ENCODE measurements around the gene CHTF8.

CHTF8 gene

DNA sequence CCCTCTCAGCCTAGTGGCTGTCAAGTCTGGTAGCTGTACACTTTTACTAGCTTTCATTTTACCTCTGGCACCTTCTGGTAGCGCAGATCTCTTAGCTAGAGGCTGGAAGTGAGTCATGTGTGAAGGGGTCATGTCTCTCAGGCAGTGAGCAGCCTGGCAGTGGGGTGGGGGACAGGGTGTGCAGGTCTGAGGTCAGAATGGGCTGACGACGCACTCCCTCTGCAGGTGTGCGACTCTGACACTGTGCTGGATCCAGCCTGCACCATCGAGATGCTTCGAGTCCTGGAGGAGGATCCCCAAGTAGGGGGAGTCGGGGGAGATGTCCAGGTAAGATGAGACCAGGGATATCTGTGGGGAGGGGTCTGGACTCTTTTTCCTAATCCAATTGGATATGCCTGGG lies 19.2 kb downstream of the CHTF8 start:
- DNase-seq (ENCODE audit: low read depth, low spot score): no peak

DNA sequence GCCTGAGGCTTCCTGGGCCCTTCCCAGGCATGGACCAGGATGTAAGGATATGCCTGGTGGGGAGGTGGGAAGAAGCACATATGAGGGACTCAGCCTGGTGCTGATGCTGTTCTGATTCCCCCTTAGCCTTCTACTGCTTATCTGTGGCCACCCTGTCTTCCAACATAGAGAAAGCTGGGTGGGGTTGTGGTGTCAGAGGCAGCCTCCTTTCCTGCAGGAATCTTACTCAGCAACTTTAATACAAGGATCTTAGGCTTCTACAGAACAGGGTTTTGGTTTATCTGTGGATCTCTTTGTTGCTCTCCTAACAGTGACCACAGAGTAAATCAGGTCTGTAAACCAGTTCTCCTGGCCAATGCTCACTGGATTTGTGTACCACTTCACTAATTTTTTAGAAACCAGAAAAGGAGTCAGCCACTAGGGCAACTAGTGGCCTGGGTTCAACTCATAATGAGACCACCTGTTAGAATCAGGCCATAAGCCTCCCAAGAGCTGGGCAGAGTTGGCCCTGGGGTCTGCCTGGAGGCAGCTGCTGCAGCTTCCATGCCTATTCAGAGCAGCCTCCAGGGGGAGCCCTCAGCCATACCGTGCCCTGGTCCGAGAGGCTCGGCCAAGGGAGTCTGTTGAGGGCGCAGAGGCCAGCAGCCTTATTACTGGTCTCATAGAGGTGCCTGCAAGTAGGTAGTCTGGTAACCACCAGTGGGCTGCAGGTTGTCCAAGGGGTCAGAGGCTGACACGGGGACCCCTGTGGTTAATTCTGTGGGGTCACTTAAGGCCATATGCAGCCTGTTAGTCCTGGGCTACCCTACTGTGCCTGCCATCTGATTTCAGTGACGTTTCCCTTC lies 19.9 kb downstream of the CHTF8 start:
- no peak for DNase-seq (ENCODE audit: low read depth, low spot score)

DNA sequence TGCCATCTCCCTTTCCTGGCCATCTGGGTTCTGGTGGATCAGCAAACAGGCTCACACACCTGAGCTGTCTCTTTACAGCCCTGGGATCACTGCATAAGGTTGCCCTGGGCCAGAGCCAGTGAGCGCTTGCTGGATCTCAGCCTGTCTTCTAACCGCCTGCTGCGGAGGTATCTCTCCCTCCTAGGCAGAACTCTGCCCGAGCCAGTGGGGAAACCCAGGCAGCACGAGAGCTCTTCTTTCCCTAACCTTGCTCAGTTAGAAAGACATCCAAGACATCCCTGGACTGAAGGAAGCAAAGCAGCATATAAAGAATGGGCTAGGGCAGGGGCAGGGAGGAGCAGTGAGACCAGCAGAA lies 20.5 kb downstream of the CHTF8 start:
- DNase-seq (ENCODE audit: low read depth, low spot score): no peak

DNA sequence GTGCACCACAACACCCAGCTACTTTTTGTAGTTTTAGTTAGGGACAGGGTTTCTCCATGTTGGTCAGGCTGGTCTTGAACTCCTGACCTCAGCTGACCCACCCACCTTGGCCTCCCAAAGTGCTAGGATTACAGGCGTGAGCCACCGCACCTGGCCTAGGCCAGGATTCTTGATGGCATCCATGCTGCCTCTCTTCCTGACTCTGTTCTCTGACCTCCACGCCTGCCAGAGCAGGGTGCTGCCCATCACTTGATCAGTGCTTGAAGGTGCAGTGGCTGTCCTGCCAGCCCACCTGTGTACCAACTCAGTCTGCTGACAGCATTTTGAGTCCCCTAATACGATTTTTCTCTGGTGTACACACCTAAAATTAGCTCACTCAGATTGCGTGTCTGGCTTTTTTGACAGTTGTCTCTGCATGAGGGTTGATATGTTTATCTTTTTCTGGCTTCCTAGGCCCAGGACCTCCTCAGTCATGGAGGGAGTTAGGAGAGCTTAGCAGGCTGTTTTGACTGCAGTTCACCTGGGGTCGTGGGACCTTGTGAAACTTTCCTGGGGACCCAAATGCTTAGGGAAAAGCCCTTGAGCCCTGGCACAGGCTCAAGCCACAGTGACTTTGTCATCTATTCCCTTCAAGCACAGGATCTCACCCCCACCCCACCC lies 21.0 kb downstream of the CHTF8 start:
- DNase-seq (ENCODE audit: low read depth, low spot score): no peak

DNA sequence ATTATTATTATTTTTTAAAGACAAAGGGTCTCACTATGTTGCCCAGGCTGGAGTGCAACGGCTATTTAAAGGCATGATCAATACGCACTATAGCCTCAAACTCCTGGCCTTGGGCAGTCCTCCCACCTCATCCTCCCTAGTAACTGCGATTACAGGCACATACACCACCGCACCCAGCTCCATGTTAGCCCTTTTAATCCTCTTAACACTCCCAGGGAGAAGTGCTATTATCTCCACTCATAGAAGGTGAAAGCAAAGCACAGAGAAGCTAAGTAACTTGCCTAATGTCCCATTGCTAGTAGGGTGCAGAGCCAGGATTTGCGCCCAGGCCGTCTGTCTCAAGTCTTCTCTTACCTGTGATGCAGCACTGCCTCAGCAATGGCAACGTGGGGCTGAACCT lies 22.0 kb downstream of the CHTF8 start:
- DNase-seq (ENCODE audit: low read depth, low spot score): no peak

DNA sequence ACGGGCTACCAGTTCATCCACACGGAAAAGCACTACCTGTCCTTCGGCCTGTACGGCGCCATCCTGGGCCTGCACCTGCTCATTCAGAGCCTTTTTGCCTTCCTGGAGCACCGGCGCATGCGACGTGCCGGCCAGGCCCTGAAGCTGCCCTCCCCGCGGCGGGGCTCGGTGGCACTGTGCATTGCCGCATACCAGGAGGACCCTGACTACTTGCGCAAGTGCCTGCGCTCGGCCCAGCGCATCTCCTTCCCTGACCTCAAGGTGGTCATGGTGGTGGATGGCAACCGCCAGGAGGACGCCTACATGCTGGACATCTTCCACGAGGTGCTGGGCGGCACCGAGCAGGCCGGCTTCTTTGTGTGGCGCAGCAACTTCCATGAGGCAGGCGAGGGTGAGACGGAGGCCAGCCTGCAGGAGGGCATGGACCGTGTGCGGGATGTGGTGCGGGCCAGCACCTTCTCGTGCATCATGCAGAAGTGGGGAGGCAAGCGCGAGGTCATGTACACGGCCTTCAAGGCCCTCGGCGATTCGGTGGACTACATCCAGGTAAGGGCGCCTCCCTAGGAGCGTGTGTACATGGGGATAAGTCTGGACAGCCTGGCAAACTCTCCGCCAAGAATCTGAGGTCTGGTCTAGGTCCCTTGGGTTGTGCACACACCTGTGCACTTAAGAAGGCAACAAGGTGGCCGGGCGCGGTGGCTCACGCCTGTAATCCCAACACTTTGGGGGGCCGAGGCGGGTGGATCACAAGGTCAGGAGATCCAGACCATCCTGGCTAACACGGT lies 22.7 kb downstream of the CHTF8 start:
- no peak for DNase-seq (ENCODE audit: low read depth, low spot score)

DNA sequence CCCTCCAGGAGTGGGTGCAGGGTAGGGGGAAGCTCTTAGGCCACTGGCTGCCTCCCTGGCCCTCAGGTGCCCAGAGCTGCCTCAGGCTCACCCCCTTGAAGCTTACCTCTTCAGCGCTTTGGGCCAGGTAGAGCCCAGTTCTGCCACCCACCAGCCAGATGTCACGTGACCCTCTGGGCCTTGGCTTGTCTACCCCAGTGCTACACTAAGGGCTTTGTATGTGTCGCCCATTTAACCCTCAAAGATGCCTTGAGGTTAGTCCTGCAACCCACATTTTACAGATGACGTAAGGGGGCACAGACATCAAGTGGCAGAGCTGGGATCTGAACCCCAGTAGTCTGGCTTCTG lies 23.5 kb downstream of the CHTF8 start:
- no peak for DNase-seq (ENCODE audit: low read depth, low spot score)

DNA sequence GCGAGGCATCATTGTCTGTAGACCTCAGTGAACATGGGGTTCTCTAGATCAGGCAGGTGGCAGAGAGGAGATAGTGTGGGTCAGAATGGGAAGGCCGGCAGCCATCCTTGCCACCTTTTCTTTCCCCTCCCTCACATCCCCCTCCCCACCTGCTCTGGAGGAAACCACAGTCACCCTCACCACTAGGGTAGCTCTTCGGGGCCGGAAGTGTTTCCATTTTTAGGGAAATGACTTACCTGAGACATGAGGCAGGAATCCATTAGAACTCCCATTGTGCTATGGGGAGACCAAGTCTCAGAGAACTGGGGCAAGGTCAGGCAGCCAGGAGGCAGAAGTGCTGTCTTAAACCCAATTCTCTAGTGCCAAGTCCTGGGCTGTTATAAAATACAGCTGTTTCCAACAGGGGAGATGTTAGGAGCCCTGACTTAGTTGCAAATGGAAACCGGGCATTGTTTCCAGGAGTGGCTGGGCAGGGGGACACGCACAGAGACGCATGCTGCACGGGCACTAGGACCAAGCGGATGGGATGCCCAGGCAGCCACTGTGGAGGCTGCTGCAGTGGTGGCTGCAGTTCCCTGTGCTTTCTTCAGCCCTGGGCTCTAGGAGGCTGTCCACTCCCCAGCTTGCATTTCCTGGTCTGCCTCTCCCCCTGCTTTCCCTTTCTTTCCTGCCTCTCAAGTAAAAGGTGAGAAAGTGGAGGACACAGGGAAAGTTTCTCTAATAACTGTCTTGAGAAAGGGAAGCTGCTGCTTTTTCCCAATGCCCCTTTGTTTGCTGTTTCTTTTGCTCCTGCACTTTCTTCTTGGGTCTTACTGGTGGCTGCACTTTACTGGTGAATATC lies 24.1 kb downstream of the CHTF8 start:
- DNase-seq (ENCODE audit: low read depth, low spot score): no peak

DNA sequence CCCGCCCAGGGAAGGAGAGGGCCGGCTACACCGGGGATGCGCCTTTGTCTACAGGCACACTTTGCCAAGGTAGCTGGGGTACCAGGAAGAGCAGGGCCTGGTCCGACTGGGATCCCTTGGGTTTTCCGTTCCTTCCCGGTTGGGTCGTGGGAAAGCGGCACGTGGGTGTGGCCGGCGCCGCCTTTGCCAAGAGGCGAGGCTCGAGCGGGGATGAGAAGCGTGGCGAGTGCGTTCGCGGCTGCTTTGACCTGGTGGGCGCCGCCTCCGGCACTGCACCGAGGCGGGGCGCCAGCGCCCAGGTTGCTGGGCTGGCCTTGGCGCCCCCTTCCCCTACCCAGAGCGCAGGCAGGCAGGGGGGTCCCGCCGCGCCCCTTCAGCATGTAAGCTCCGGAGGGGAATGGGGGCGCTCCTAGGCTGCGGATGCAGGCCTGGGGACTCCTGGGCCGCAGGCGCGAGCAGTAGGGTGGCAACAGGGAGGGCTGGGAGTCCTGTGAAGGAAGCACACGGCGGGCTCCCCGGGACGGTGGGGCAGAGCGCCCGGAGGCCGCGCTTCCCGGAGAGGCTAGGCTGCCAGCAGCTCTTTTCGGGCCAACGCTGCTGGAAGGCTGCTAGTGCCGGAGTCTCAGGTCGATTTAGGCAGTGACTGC lies 24.9 kb downstream of the CHTF8 start:
- DNase-seq (ENCODE audit: low read depth, low spot score): no peak

DNA sequence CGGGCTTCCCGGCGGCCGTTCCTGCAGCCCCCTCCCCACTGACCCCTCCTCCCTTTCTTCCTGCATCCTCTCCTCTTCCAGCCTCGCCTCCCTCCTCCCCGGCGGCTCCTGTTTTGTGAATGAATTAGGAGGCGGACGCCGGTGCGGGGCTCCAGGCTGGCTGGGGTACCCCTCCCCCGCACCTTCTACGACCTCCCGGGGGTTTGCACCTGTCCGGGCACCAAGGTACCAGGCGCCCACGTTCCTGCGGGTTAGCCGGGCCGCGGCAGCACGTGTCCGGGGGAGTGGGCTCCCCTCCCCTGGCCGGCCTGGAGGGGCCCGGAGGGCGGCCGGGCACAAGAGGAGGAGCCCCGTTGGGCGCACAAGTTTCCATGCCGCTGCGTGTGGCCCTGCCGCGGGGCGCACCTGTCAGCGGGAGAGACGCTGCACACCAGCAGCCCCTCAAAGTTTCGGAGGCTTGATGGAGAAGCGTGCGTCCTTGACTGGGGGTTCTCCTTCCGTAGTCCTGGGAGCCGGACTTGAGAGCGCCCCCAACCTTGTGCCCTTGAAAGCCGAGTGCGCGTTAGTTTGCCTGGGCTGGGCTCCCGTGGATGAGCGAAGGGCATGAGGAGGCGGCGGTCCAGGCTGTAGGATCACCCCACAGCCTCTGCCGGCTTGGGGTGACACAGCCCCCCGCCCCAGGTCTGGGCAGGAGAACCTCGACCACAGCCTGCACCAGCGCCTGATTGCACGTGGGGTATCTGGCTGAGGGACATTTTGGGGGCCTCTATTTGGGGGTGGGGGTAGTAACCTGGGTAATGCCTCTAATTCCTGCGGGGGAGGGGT lies 25.7 kb downstream of the CHTF8 start:
- DNase-seq (ENCODE audit: low read depth, low spot score): no peak

DNA sequence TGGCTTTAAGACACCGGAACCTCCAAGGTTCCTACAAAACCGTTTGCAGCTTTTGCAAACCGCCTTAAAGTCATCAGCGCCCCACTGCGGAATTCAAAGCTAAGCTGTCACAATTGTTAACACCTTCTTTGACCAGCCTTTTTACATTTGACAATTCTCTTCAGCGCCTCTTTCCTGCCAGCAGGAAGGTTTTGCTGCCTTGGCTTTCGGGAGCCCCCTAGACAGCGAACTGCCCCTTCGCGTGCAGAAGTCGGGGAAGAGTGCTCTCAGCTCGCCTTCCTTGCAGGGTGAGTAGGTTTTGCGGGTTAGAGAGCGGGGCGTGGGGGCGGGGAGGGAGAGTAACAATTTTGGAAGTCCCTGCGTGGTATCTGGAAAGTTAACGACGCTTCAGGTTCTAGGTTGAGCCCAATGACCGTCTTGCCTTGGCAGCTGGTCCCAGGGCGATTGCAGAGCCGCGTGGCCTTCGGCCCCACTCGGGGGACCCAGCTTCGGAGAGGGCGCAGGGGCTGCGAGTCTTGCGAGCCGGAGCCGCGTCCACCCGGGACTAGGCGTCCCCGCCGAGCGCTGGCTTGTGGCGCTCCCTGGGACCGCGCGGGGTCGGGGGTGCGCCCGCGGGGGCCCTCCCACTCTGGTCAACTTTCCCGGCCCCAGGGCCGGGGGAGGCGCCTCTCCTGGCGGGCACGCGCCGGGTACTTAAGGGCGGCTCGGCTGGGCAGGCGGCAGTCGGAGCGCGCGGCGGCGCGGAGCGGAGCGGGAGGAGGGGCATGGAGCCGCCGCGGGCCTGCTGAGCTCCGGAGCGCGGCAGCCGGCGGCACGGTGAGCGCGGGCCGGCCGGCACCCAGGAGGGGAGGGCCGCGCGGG lies 26.7 kb downstream of the CHTF8 start, which contains the start of gene HAS3:
HAS3 (plus strand) TSS at position 153 of the 861 bp plus-strand sequence. CDS start 3,743 bp downstream, outside the sequence.
- peak; percentile 86 for DNase-seq (ENCODE audit: low read depth, low spot score)

DNA sequence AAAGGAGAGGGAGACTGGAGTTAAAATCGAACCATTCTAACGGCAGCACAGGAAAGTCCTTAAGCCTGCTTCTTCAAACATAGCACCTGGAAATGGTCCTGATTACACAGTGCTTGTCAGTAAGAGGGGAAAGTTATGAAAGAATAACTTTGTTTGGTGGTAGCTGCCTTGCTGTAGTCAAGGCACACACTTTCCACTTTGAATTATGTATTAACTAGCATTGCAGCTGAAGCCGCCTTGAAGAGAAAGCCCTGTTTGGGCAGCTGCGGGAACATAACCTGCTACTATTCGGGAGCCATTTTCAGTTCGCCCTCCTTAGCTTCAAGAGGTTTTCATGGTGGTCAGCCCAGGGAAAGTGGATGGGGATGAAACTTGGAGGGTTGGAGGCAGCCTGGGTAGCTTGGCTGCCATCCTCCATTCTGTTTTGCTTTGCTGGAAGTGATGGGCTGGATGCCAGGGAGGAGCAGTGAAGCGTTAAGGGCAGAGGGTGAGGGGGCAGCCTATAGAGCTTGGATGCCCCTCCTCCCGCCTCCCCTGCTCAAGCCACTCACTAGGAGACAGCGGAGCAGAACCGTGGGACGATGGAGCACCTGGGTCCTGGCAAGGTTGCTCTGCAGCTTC lies 32.2 kb downstream of the CHTF8 start:
- DNase-seq (ENCODE audit: low read depth, low spot score): no peak

DNA sequence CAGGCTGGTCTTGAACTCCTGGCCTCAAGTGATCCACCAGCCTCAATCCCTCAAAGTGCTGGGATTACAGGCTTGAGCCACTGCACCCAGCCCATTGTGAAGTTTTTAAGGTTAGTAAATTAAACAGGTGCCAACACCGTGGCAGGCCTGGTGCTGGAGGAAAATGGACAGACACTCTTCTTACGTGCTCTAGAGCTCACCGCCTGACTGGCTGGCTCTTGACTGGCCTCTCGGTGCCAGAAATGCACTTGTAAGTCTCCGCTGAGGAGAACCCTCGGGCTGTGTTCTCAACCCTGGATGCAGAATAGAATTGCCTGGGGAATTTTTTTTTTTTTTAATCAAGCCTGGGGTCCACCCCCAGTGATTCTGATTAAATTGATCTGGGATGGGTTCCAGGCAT lies 37.2 kb downstream of the CHTF8 start:
- no peak for DNase-seq (ENCODE audit: low read depth, low spot score)

DNA sequence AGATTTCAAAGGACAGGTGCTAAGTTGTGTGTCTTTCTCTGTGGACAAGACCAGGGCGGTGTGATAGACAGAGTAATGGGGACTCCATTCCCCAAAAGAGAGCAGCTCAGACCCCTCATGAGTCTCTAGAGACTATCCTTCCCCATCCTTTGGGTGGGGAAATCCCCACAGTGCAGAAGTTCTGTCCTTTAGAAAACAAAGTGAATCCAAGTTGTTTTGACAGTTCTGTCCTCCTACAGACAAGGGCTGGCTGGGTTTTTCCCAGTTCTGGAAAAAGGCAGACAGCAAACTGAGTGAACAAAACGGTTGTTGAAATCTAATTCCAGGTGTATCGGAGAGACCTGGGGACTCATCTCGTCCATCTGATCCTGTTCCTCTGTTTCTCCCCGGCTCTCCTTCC lies 37.9 kb downstream of the CHTF8 start:
- no peak for DNase-seq (ENCODE audit: low read depth, low spot score)

DNA sequence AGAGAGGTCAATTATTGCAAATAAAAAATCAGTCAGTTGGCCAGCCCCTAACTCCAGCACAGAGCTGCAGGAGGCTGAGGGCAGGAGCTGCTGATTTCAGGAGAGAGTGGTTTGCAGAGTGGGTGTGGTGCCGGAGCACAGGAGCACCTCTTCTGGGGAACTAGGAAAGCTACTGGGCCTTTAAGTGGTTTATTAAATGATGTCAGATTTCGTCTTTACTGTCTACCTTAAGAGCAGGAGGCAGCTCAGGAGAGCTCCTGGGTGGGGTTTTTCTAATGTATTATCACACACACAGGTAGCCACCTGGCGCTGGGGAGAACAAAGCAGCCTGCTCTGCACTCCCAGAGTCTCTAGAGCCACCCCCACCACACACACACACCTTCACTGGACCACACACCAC lies 38.4 kb downstream of the CHTF8 start:
- DNase-seq (ENCODE audit: low read depth, low spot score): no peak

DNA sequence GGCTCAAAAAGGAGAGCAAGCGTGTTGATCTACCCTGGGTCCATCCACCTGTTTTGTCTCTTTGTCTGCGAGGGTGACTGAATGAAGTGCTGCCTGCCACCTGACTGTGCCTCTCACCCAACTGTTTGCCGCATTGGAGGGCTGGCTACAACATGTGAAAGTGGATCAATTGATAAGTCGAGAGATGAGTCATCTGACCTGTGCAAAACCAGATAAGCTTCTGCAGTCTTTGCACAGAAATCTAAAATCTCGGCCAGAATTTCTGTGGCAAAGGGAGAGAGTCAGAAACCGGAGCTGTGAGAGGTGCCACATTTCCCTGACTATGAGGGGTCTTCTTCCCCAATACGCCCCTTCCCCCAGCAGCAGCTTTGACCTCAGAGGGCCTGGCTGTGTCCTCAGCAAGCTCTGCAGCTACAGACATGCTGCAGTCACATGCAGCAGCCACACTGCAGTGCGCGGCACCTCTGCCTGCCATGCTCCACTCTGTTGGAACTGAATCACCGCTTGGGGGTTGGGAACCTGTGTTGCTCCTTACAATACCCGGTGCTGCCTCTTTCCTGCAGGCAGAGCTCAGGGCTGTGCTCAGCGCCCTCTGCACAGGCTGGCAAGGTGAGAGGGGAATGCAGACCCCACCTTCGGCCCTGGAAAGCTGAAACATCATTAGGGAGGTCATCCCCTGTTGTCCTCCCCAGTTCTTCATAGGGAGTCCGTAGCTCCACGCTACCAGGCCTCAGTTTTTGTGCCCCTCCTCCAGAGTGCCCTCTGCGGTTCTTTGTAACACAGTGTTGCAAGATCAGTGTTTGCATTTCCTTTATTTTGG lies 43.1 kb downstream of the CHTF8 start:
- DNase-seq (ENCODE audit: low read depth, low spot score): no peak

DNA sequence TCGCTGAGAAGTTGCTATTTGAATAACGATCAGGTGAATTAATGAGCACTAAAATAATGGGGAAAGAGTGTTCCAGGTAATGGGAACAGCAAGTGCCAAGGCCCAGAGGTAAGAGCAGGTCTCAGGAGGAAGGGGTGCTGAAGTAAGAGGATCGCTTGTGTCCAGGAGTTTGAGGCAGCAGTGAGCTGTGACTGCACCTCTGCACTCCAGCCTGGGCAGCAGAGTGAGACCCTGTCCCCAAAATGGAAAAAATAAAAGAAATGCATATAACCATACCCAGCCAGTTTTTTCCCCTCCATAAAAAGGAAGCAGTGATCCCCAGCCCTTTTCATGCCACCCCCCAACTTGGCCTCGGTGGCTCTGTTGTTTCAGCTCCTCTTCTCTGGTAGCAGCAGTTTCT lies 43.7 kb downstream of the CHTF8 start:
- no peak for DNase-seq (ENCODE audit: low read depth, low spot score)

DNA sequence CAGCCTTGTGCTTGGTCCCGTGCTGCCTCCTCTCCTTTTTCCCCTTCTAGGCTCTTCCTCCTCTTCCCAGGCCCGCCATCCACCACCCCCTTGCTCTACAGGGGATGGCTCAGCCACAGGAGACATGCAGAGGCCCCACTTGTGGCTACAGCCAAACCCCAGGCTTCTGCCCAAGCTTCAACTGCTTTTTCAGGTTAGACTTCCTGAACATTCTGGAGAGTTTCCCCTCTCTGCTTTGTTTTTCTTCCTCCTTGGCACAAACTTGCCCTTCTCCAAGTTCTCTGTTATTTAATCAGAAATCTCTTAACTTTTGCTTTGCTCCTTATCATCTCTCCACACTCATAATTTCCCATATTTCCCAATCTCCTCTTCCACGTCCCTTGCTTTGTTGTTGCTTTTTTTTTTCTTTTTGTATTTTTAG lies 45.2 kb downstream of the CHTF8 start:
- DNase-seq (ENCODE audit: low read depth, low spot score): no peak

Measured in iPS DF 19.7 (cell line).